ENCODE results near the gene C15orf62.

DNA sequence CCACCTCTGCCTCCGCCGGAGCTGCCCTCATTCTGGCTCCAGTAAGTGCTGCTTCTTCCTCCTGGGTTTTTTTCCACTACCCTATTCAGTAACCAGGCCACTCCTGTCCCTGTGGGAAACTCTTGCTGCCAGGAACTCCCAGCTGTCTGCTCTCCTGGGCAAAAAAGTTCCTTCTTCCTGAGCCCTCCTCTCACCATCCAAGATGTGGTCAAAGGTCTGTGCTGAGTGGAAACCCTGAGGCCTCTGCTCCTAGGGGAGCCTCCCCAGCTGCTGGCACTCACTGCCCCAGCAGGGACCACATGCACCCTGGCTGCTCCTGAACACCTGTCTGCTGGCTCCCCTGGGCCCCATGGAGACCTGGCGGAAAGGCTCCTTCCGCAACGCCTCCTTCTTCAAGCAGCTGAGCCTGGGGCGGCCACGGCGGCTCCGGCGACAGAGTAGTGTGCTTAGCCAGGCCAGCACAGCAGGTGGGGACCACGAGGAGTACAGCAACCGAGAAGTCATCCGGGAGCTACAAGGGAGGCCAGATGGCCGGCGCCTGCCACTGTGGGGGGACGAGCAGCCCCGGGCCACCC lies 454 bp downstream of the C15orf62 start:
- TF ChIP-seq, protein P1, sequence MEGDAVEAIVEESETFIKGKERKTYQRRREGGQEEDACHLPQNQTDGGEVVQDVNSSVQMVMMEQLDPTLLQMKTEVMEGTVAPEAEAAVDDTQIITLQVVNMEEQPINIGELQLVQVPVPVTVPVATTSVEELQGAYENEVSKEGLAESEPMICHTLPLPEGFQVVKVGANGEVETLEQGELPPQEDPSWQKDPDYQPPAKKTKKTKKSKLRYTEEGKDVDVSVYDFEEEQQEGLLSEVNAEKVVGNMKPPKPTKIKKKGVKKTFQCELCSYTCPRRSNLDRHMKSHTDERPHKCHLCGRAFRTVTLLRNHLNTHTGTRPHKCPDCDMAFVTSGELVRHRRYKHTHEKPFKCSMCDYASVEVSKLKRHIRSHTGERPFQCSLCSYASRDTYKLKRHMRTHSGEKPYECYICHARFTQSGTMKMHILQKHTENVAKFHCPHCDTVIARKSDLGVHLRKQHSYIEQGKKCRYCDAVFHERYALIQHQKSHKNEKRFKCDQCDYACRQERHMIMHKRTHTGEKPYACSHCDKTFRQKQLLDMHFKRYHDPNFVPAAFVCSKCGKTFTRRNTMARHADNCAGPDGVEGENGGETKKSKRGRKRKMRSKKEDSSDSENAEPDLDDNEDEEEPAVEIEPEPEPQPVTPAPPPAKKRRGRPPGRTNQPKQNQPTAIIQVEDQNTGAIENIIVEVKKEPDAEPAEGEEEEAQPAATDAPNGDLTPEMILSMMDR (IDR thresholded peaks at IDR 0.05): no peak
- TF ChIP-seq POLR2AphosphoS5 (IDR thresholded peaks at IDR 0.05) (no peak), POLR2A (IDR thresholded peaks at IDR 0.05) (no peak)

Measured in prostate gland (tissue), 2 donors.